K562 (cell line): ENCODE measurements around the gene RBM20. TPM values are rescaled to one million over a fixed set of nuclear protein-coding genes. Genes with fewer than 3 reads are reported as not detected.

ENCODE experiments used
- ASH1L ChIP-seq: fragments of 450-650 bp; IDR thresholded peaks from 2 replicates; pipeline ENCODE4 v1.6.1; 2018; ENCODE audit warnings: borderline replicate concordance, mild to moderate bottlenecking, low read depth; ENCODE audit not compliant: partially characterized antibody
- CBFA2T2 ChIP-seq: fragments of 450-650 bp; conservative IDR thresholded peaks from 2 replicates; pipeline ENCODE4 v1.6.1; 2017; ENCODE audit warnings: mild to moderate bottlenecking
- CREM ChIP-seq: IDR thresholded peaks from 2 replicates; pipeline ENCODE4 v1.6.1; 2014; ENCODE audit warnings: antibody characterized with exemption, low read depth
- DPF2 ChIP-seq: fragments of 450-650 bp; IDR thresholded peaks from 2 replicates; pipeline ENCODE4 v1.6.1; 2016
- EP300 ChIP-seq: IDR thresholded peaks from 2 replicates; pipeline ENCODE4 v1.6.1; 2012; ENCODE audit warnings: low read length, improper control_type of control experiment
- HDAC8 ChIP-seq: fragments of 450-650 bp; IDR thresholded peaks from 2 replicates; pipeline ENCODE4 v1.6.1; 2016; ENCODE audit warnings: mild to moderate bottlenecking, missing genetic modification characterization, moderate library complexity, missing compliant biosample characterization
- LEF1 ChIP-seq: fragments of 450-650 bp; IDR thresholded peaks from 2 replicates; pipeline ENCODE4 v1.6.1; 2016; ENCODE audit warnings: mild to moderate bottlenecking
- MAFG ChIP-seq: fragments of 450-650 bp; conservative IDR thresholded peaks from 2 replicates; pipeline ENCODE4 v1.6.1; 2016; ENCODE audit warnings: missing genetic modification characterization, missing compliant biosample characterization
- MECOM ChIP-seq: fragments of 250-450 bp; sonication (Bioruptor Pico); IDR thresholded peaks from 2 replicates; pipeline ENCODE4 v1.8.0; 2022; ENCODE audit warnings: inconsistent platforms
- MEIS2 ChIP-seq: fragments of 450-650 bp; IDR thresholded peaks from 2 replicates; pipeline ENCODE4 v1.6.1; 2014; ENCODE audit warnings: mild to moderate bottlenecking; ENCODE audit not compliant: partially characterized antibody
- NR2C2 ChIP-seq, 2 experiments: fragments of 200-800 bp in 1 of 2; sonication (Bioruptor generic) in 1 of 2; sonication (generic) in 1 of 2; formaldehyde crosslinking in 1 of 2; IDR thresholded peaks; 2 replicates each; pipeline versions ENCODE4 v1.6.1 to v1.8.0; 2016 to 2022; ENCODE audit warnings: mild to moderate bottlenecking in 1 of 2, missing compliant biosample characterization in 1 of 2, missing genetic modification characterization in 1 of 2, missing genetic modification reagents in 1 of 2
- POLR2A ChIP-seq: fragments of 450-650 bp; conservative IDR thresholded peaks from 2 replicates; pipeline ENCODE4 v1.6.1; 2016
- RAD51 ChIP-seq: fragments of 450-650 bp; IDR thresholded peaks from 2 replicates; pipeline ENCODE4 v1.7.1; 2016; ENCODE audit warnings: low read depth, mild to moderate bottlenecking, borderline replicate concordance
- TOE1 ChIP-seq, 2 experiments: fragments of 450-650 bp in 1 of 2; sonication (generic) in 1 of 2; formaldehyde crosslinking in 1 of 2; IDR thresholded peaks; 2 replicates each; pipeline versions ENCODE4 v1.7.1 to v1.8.0; 2016 to 2022; ENCODE audit warnings: borderline replicate concordance in 2 of 2, mild to moderate bottlenecking in 2 of 2, antibody characterized with exemption in 1 of 2, inconsistent platforms in 1 of 2, low read depth in 1 of 2, missing genetic modification reagents in 1 of 2, moderate library complexity in 1 of 2
- polyA plus RNA-seq, 8 experiments: library from polyadenylated mRNA; depleted of rRNA in 4 of 8; stranded (reverse) in 5 of 8; unstranded in 3 of 8; fragments of >200 nt; fragmentation: Nextera tagmentation in 2 of 8; fragmentation: Illumina TruSeq in 1 of 8; extraction: Ambion mirVana in 2 of 8; extraction: Trizol in 1 of 8; gene quantifications; 2 replicates each; pipeline versions ENCODE4 v1.2.1 to v1.2.3, GENCODE V29; 2011 to 2014; ENCODE audit warnings: inconsistent platforms in 1 of 8, missing spikeins in 1 of 8
- total RNA-seq, 7 experiments: library from RNA; depleted of rRNA in 6 of 7; stranded (reverse); fragments of >200 nt in 6 of 7; fragmentation: Illumina TruSeq in 2 of 7; extraction: Trizol in 2 of 7; gene quantifications; 2 replicates each; pipeline versions ENCODE4 v1.2.1 to v1.2.3, GENCODE V29; 2011 to 2021; ENCODE audit warnings: low replicate concordance in 1 of 7
- TF ChIP-seq, protein P1 (sequence below), 2 experiments: fragments of 450-650 bp; formaldehyde crosslinking in 1 of 2; IDR thresholded peaks; 2 replicates each; pipeline versions ENCODE4 v1.4.0 to v1.6.1; 2014 to 2020; ENCODE audit warnings: mild to moderate bottlenecking in 2 of 2, borderline replicate concordance in 1 of 2, low read depth in 1 of 2
- TF ChIP-seq, protein P2 (sequence below), 2 experiments: IDR thresholded peaks in 1 of 2; conservative IDR thresholded peaks in 1 of 2; 2 replicates each; pipeline ENCODE4 v1.6.1; 2016; ENCODE audit warnings: low read depth in 2 of 2, mild to moderate bottlenecking in 1 of 2, missing compliant biosample characterization in 1 of 2, missing genetic modification characterization in 1 of 2, moderate library complexity in 1 of 2

The RBM20 gene
- total and polyA plus RNA-seq, 9 of the 15 experiments (the other 6 are each of a cell fraction or from before 2014, with no cell fraction given): 0.63 to 5.7 (median 3.2) TPM

DNA sequence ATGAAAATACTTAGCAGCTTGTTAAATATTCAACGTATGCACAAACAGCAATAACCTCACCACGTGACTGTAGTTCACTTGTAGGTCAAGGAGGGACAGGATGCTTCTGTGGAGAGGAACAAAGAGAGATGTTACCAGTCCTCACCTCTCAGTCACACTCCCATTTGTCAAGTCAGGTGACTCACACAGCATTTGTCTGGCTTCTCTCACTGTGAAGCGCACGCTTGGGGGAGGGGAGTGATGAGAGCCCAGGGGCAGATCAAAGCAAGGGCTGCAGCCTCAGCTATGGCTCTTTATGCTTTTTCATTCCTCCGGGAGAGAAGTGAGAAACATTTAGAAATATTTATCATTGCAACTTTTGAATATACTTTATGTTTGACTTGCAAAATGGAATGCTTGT is 2.9 kb upstream of the RBM20 start (continued):
- TF ChIP-seq, protein P1, sequence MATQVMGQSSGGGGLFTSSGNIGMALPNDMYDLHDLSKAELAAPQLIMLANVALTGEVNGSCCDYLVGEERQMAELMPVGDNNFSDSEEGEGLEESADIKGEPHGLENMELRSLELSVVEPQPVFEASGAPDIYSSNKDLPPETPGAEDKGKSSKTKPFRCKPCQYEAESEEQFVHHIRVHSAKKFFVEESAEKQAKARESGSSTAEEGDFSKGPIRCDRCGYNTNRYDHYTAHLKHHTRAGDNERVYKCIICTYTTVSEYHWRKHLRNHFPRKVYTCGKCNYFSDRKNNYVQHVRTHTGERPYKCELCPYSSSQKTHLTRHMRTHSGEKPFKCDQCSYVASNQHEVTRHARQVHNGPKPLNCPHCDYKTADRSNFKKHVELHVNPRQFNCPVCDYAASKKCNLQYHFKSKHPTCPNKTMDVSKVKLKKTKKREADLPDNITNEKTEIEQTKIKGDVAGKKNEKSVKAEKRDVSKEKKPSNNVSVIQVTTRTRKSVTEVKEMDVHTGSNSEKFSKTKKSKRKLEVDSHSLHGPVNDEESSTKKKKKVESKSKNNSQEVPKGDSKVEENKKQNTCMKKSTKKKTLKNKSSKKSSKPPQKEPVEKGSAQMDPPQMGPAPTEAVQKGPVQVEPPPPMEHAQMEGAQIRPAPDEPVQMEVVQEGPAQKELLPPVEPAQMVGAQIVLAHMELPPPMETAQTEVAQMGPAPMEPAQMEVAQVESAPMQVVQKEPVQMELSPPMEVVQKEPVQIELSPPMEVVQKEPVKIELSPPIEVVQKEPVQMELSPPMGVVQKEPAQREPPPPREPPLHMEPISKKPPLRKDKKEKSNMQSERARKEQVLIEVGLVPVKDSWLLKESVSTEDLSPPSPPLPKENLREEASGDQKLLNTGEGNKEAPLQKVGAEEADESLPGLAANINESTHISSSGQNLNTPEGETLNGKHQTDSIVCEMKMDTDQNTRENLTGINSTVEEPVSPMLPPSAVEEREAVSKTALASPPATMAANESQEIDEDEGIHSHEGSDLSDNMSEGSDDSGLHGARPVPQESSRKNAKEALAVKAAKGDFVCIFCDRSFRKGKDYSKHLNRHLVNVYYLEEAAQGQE (IDR thresholded peaks at IDR 0.05; ENCODE audit: borderline replicate concordance): peak; percentile 28; the same call in 1 of the 2 replicates
- TF ChIP-seq, protein P1 (CRISPR knock-in tag; IDR thresholded peaks at IDR 0.05; ENCODE audit: low read depth): no peak
- peak; percentile 28; the same call in 1 of the 2 replicates for TF ChIP-seq EP300
- no peak for TF ChIP-seq MAFG (tag)
- peak; percentile 48; the same call in 1 of the 2 replicates for TF ChIP-seq MECOM
- TF ChIP-seq NR2C2 (CRISPR knock-in tag; IDR thresholded peaks at IDR 0.05): no peak
- peak; percentile 49; the same call in 1 of the 2 replicates for TF ChIP-seq NR2C2 (tag; IDR thresholded peaks at IDR 0.05)
- 0 out of 2 replicates have a peak, but pooled peaks have one; percentile 18 for TF ChIP-seq DPF2
- TF ChIP-seq MEIS2: peak; percentile 85
- no peak for TF ChIP-seq ASH1L
- no peak for TF ChIP-seq HDAC8 (tag)
- TF ChIP-seq CREM: peak; percentile 30; the same call in 1 of the 2 replicates
- peak; percentile 42 for TF ChIP-seq CBFA2T2
- TF ChIP-seq, protein P2, sequence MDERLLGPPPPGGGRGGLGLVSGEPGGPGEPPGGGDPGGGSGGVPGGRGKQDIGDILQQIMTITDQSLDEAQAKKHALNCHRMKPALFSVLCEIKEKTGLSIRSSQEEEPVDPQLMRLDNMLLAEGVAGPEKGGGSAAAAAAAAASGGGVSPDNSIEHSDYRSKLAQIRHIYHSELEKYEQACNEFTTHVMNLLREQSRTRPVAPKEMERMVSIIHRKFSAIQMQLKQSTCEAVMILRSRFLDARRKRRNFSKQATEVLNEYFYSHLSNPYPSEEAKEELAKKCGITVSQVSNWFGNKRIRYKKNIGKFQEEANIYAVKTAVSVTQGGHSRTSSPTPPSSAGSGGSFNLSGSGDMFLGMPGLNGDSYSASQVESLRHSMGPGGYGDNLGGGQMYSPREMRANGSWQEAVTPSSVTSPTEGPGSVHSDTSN (CRISPR knock-in tag; IDR thresholded peaks at IDR 0.05; ENCODE audit: low read depth): no peak
- TF ChIP-seq, protein P2 (tag; conservative IDR thresholded peaks at IDR 0.05; ENCODE audit: low read depth): peak; percentile 68
- TF ChIP-seq LEF1: peak; percentile 77
- peak; percentile 85 for TF ChIP-seq RAD51
- TF ChIP-seq TOE1 (IDR thresholded peaks at IDR 0.05; ENCODE audit: borderline replicate concordance): peak; percentile 84
- no peak for TF ChIP-seq TOE1 (CRISPR knock-in tag; IDR thresholded peaks at IDR 0.05; ENCODE audit: borderline replicate concordance, low read depth)
- TF ChIP-seq POLR2A: no peak
